ENCODE results near the gene FBXO15.

- TF ChIP-seq CTCF (IDR thresholded peaks at IDR 0.05; ENCODE audit: insufficient read depth, low read depth, low read length) (no peak), EZH2 (IDR thresholded peaks at IDR 0.05; ENCODE audit: insufficient read depth, low read length) (no peak)
Measured at GRCh38 chr18:74185860-74186259, 38.2 kb upstream of the FBXO15 start.

All from astrocyte (in vitro differentiated cells and primary cell).